Left ventricle myocardium inferior (tissue), 1 donor: ENCODE results near the gene CRTC3. TPM values are rescaled to one million over a fixed set of nuclear protein-coding genes. Genes with fewer than 3 reads are reported as not detected.
"Not testable (repeated sequence)": the region's sequence is repeated elsewhere in the genome, so short reads cannot be mapped to it uniquely, and the experiment has no call there.

Experiments used
- DNase-seq: peaks from one replicate; pipeline ENCODE4 v3.0.0-alpha.2; 2020
- H3K27ac ChIP-seq: fragments of 200-600 bp; replicated peaks from 2 replicates; pipeline ENCODE4 v1.8.0; 2021
- H3K27me3 ChIP-seq: fragments of 200-600 bp; 2 replicates; pipeline ENCODE4 v1.8.0; 2021; ENCODE audit warnings: low read depth
- H3K36me3 ChIP-seq: fragments of 200-600 bp; 2 replicates; pipeline ENCODE4 v1.8.0; 2021
- H3K4me1 ChIP-seq: fragments of 200-600 bp; 2 replicates; pipeline ENCODE4 v1.8.0; 2021
- H3K4me3 ChIP-seq: fragments of 200-600 bp; 2 replicates; pipeline ENCODE4 v1.8.0; 2021; ENCODE audit warnings: mild to moderate bottlenecking, moderate library complexity
- H3K9me3 ChIP-seq: fragments of 200-600 bp; replicated peaks from 2 replicates; pipeline ENCODE4 v1.8.0; 2021
- CTCF ChIP-seq: fragments of 200-600 bp; IDR thresholded peaks from 2 replicates; pipeline ENCODE4 v1.8.0; 2021; ENCODE audit warnings: antibody characterized with exemption, mild to moderate bottlenecking, borderline replicate concordance
- intact Hi-C: fragments of 100-400 bp; cut with micrococcal nuclease; formaldehyde crosslinking; loops from one replicate; pipeline ENCODE4 v1.11.0; 2022
- total RNA-seq: library from RNA; stranded (reverse); fragmentation: NEBNext Ultra II Directional; extraction: Animal tissue kit (Norgen Biotek cat#: 25700); gene quantifications from one replicate; pipeline ENCODE4 v1.2.1, GENCODE V29; 2021
- donor health status: DM: no; HTN: yes; CAD: no; lungs with severe emphysema.

CRTC3 gene
- total RNA-seq, 1 donor from 2014 or later, result 24.1 TPM

GRCh38 chr15:90648137-90649070 is 118.7 kb downstream of the CRTC3 start:
- no peaks in the 10 kb centered on the region for H3K27me3 ChIP-seq
- peaks cover 17% of the 10 kb centered on the region for H3K36me3 ChIP-seq
- TF ChIP-seq CTCF, result peak; percentile 94
- peaks cover 4% of the 10 kb centered on the region for H3K9me3 ChIP-seq
- H3K4me3 ChIP-seq, result peak overlapping the region; percentile 33
- H3K27ac ChIP-seq, result peak overlapping the region; percentile 70
- intact Hi-C loops, result loop anchor here (5.0 kb wide), 1 partner anchor 239 kb away; no protein-coding TSS in a partner anchor
- peaks cover 21% of the 10 kb centered on the region for H3K4me1 ChIP-seq
- DNase-seq, result peak; percentile 47

- no peak for DNase-seq
- no peak for TF ChIP-seq CTCF
- intact Hi-C loops, result loop anchor here (5.0 kb wide), 1 partner anchor 42 kb away; no protein-coding TSS in a partner anchor
- Histone ChIP-seq H3K27me3 (no peaks in the 10 kb centered on the region), H3K4me3 (no peak overlapping the region), H3K9me3 (no peaks in the 10 kb centered on the region), H3K27ac (peak overlapping the region; percentile 70), H3K36me3 (no peaks in the 10 kb centered on the region), H3K4me1 (peaks cover 21% of the 10 kb centered on the region)
Measured at GRCh38 chr15:90650117-90650955, 120.6 kb downstream of the CRTC3 start.

GRCh38 chr15:90650956-90651689 is 121.4 kb downstream of the CRTC3 start:
- H3K9me3 ChIP-seq, result no peaks in the 10 kb centered on the region
- peaks cover 21% of the 10 kb centered on the region for H3K4me1 ChIP-seq
- H3K27me3 ChIP-seq, result no peaks in the 10 kb centered on the region
- H3K4me3 ChIP-seq, result no peak overlapping the region
- TF ChIP-seq CTCF, result no peak
- DNase-seq, result no peak
- intact Hi-C loops, result loop anchor here (5.0 kb wide), 1 partner anchor 41 kb away; no protein-coding TSS in a partner anchor
- H3K36me3 ChIP-seq, result no peaks in the 10 kb centered on the region
- H3K27ac ChIP-seq, result no peak overlapping the region

GRCh38 chr15:90654233-90655136 is 124.8 kb downstream of the CRTC3 start:
- TF ChIP-seq CTCF, result no peak
- intact Hi-C loops, result loop anchor here (5.0 kb wide), 1 partner anchor 38 kb away; no protein-coding TSS in a partner anchor
- peaks cover 12% of the 10 kb centered on the region for H3K4me1 ChIP-seq
- DNase-seq, result no peak
- H3K36me3 ChIP-seq, result no peaks in the 10 kb centered on the region
- no peak overlapping the region for H3K27ac ChIP-seq
- no peaks in the 10 kb centered on the region for H3K9me3 ChIP-seq
- H3K27me3 ChIP-seq, result no peaks in the 10 kb centered on the region
- no peak overlapping the region for H3K4me3 ChIP-seq

GRCh38 chr15:90657520-90658172 is 127.9 kb downstream of the CRTC3 start:
- intact Hi-C loops, result not testable (repeated sequence)

More at GRCh38 chr15:90657520-90658172, 127.9 kb downstream of the CRTC3 start:
- not testable (repeated sequence) for H3K36me3 ChIP-seq, H3K9me3 ChIP-seq, H3K4me3 ChIP-seq, H3K27me3 ChIP-seq, DNase-seq, H3K27ac ChIP-seq
- peaks cover 28% of the 10 kb centered on the region for H3K4me1 ChIP-seq
